Measurements from ENCODE around the gene CNKSR3. TPM values are rescaled to one million over a fixed set of nuclear protein-coding genes. Genes with fewer than 3 reads are reported as not detected.

Gene CNKSR3
- total and polyA plus RNA-seq, 2 of the 8 experiments (the other 6 are each of a cell fraction or from before 2014, with no cell fraction given) = 1.2 to 6.2 TPM

DNA sequence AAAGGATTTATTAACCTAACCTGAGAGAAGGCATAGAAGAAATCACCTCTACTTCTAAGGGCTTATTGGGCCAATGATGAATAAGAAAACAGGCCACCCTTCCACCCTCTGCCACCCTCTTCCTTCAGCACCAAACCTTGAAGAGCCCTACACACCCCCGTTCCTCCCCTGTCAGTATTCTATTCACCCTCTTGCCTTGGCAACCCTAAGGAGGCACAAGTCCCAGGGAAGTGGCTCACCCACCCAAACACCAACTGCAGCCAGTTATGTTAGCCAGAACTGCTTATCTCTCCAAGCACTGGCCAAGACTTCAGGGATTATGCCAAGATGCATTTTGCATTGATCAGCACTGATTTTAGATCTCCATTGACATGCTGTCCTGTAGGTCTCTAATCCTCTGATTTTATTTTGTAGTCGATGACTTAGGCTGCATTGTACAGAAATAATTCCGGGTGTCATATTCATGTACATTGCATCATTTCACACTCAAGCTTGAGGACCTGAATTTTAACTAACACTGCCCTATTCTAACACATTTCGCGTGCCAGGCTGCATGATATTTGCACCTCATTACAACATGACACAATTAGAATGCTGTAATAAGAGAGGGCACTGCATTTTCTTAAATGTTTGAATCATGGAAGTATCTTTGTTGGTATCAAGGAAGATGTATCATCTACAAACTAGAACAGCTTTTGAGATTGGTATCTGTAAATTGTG, 15.7 kb downstream of the CNKSR3 start:
- Histone ChIP-seq H2BK12ac (ENCODE audit: low read depth, low read length) (no peak overlapping the region), H3K4me3 (ENCODE audit: extremely low read depth in 1 of 4, insufficient read depth in 2 of 4, low read depth in 3 of 4, low read length in 4 of 4) (no peak overlapping the region), H2AK5ac (ENCODE audit: low read depth, low read length) (no peak overlapping the region), H3K4me2 (ENCODE audit: insufficient read depth in 1 of 2, low read depth in 2 of 2, low read length in 2 of 2) (no peak overlapping the region), H4K20me1 (replicated peaks in 1 of 2; ENCODE audit: control insufficient read depth in 1 of 2, insufficient read depth in 2 of 2, low read length in 2 of 2) (peaks cover 2 to 6% of the 10 kb centered on the region in 2 experiments), H4K8ac (ENCODE audit: extremely low read depth, insufficient read depth, low read length) (no peak overlapping the region), H3K23me2 (ENCODE audit: low read depth, low read length) (no peaks in the 10 kb centered on the region), H3K27me3 (replicated peaks in 1 of 4; ENCODE audit: control insufficient read depth in 3 of 4, extremely low read depth in 1 of 4, insufficient read depth in 3 of 4, low read length in 3 of 4) (no peaks in the 10 kb centered on the region), H3K36me3 (ENCODE audit: control insufficient read depth in 2 of 4, insufficient read depth in 4 of 4, low read length in 3 of 4) (no peaks in the 10 kb centered on the region), H3K79me1 (ENCODE audit: low read depth, low read length) (peaks cover 4% of the 10 kb centered on the region), H3K56ac (replicated peaks; ENCODE audit: insufficient read length, low read depth, low read length) (no peak overlapping the region), H3K9ac (replicated peaks in 1 of 4; ENCODE audit: extremely low read depth in 1 of 4, low read depth in 3 of 4, low read length in 3 of 4) (no peak overlapping the region), H3K9me3 (ENCODE audit: insufficient read depth in 2 of 2, low read depth in 1 of 2, low read length in 1 of 2) (no peaks in the 10 kb centered on the region), H3K4ac (replicated peaks; ENCODE audit: insufficient read length, low read depth, low read length) (no peak overlapping the region), H3K4me1 (replicated peaks in 1 of 4; ENCODE audit: control insufficient read depth in 3 of 4, insufficient read depth in 4 of 4, low read length in 3 of 4) (no peaks in the 10 kb centered on the region), H4K5ac (ENCODE audit: insufficient read length, low read depth, low read length) (no peak overlapping the region), H4K91ac (replicated peaks; ENCODE audit: insufficient read length, low read length) (no peak overlapping the region), H2BK20ac (ENCODE audit: low read length) (no peak overlapping the region), H2BK15ac (ENCODE audit: low read length) (no peak overlapping the region), H3K14ac (ENCODE audit: insufficient read length) (no peak overlapping the region), H3K27ac (ENCODE audit: low read depth, low read length) (no peak overlapping the region), H2BK120ac (replicated peaks; ENCODE audit: low read depth, low read length) (no peak overlapping the region), H3K18ac (ENCODE audit: extremely low read depth, low read length) (no peak overlapping the region), H2BK5ac (ENCODE audit: low read depth, low read length) (no peak overlapping the region), H2AFZ (ENCODE audit: low read length) (no peak overlapping the region), H3K79me2 (ENCODE audit: control insufficient read depth in 1 of 2, insufficient read depth in 2 of 2, low read length in 2 of 2) (peaks cover 0 to 7% of the 10 kb centered on the region in 2 experiments; a peak in 1 of 4 replicates), H3K23ac (ENCODE audit: insufficient read length) (no peak overlapping the region)
- TF ChIP-seq SRF (IDR thresholded peaks at IDR 0.05; ENCODE audit: low read depth, low read length) (no peak), POU5F1 (IDR thresholded peaks at IDR 0.05; ENCODE audit: low read depth, low read length) (no peak), JUN (IDR thresholded peaks at IDR 0.05; ENCODE audit: low read depth, low read length) (no peak), NRF1 (IDR thresholded peaks at IDR 0.05; ENCODE audit: low read depth, low read length) (no peak), TCF12 (IDR thresholded peaks at IDR 0.05; ENCODE audit: low read depth, low read length) (no peak), BACH1 (IDR thresholded peaks at IDR 0.05; ENCODE audit: low read length) (no peak), SP2 (IDR thresholded peaks at IDR 0.05; ENCODE audit: low read length) (no peak), SP1 (IDR thresholded peaks at IDR 0.05; ENCODE audit: low read depth, low read length) (no peak), RNF2 (IDR thresholded peaks at IDR 0.05; ENCODE audit: borderline replicate concordance, low read depth, low read length, missing control alignments, poor library complexity, severe bottlenecking) (no peak)
- TF ChIP-seq, protein P1, sequence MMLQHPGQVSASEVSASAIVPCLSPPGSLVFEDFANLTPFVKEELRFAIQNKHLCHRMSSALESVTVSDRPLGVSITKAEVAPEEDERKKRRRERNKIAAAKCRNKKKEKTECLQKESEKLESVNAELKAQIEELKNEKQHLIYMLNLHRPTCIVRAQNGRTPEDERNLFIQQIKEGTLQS (IDR thresholded peaks at IDR 0.05; ENCODE audit: insufficient read depth, low read depth, low read length) = no peak
- TF ChIP-seq, protein P2, sequence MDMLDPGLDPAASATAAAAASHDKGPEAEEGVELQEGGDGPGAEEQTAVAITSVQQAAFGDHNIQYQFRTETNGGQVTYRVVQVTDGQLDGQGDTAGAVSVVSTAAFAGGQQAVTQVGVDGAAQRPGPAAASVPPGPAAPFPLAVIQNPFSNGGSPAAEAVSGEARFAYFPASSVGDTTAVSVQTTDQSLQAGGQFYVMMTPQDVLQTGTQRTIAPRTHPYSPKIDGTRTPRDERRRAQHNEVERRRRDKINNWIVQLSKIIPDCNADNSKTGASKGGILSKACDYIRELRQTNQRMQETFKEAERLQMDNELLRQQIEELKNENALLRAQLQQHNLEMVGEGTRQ (IDR thresholded peaks at IDR 0.05; ENCODE audit: low read length) = no peak
- POLR2A ChIA-PET (ENCODE audit: partially characterized antibody) = interaction anchor here (1.1 kb wide), 1 partner anchor 15 kb away, joined by 3 read pairs; no protein-coding TSS in a partner anchor
- 90% methylated on average over 5 of the region's 5 CpGs; no CpG with 5 or more reads in 1 of the 2 experiments for WGBS, 2 experiments (ENCODE audit: extremely low coverage in 1 of 2, insufficient coverage in 1 of 2, insufficient read length in 1 of 2, insufficient replicate concordance in 2 of 2, low coverage in 1 of 2, low lambda C conversion rate in 2 of 2, missing lambda C conversion rate in 1 of 2)
- FAIRE-seq (no peak), DNase-seq (ENCODE audit: low read depth in 1 of 2, low spot score in 2 of 2) (no peak)
- CTCF ChIA-PET (ENCODE audit: partially characterized antibody) = interaction anchor here (0.5 to 1.1 kb wide), 6 partner anchors 13 to 235 kb away, joined by 3 to 5 read pairs (median 3); no protein-coding TSS in a partner anchor
